Epithelial cell of proximal tubule (primary cell): ENCODE results near the gene FHIT. TPM values are rescaled to one million over a fixed set of nuclear protein-coding genes. Genes with fewer than 3 reads are reported as not detected.

Experiments used
- DNase-seq: peaks from one replicate; pipeline ENCODE4 v3.0.0-alpha.2; 2011; ENCODE audit warnings: low read depth
- H3K4me3 ChIP-seq: 2 replicates; pipeline ENCODE4 v1.5.1; 2011; ENCODE audit warnings: low read depth, mild to moderate bottlenecking, low read length
- CTCF ChIP-seq: conservative IDR thresholded peaks from 2 replicates; pipeline ENCODE4 v1.5.1; 2012; ENCODE audit warnings: low read depth, mild to moderate bottlenecking, low read length
- total RNA-seq: library from RNA; depleted of rRNA; stranded (reverse); fragments of >200 nt; gene quantifications from 2 replicates; pipeline ENCODE4 v1.2.3, GENCODE V29; 2015

Gene FHIT
- total RNA-seq, 1 donor from 2014 or later: 3.7 TPM

- no peak for TF ChIP-seq CTCF
- no peak for DNase-seq
- H3K4me3 ChIP-seq: no peak overlapping the region
These were observed 1397.1 kb downstream of the FHIT start for GRCh38 chr3:59854061-59854709.

GRCh38 chr3:59850417-59850816 lies 1400.8 kb downstream of the FHIT start:
- TF ChIP-seq CTCF: no peak
- H3K4me3 ChIP-seq: no peak overlapping the region
- no peak for DNase-seq

GRCh38 chr3:59845386-59845785 lies 1405.9 kb downstream of the FHIT start:
- no peak for DNase-seq
- no peak overlapping the region for H3K4me3 ChIP-seq
- TF ChIP-seq CTCF: no peak

- H3K4me3 ChIP-seq: no peak overlapping the region
- no peak for DNase-seq
- no peak for TF ChIP-seq CTCF
These were observed 1407.4 kb downstream of the FHIT start for GRCh38 chr3:59843821-59844220.

- TF ChIP-seq CTCF: no peak
- H3K4me3 ChIP-seq: no peak overlapping the region
- DNase-seq: no peak
These were observed 1411.3 kb downstream of the FHIT start for GRCh38 chr3:59839810-59840515.

- H3K4me3 ChIP-seq: no peak overlapping the region
- no peak for DNase-seq
- TF ChIP-seq CTCF: no peak
These were observed 1412.0 kb downstream of the FHIT start for GRCh38 chr3:59839283-59839682.

- H3K4me3 ChIP-seq: no peak overlapping the region
- DNase-seq: no peak
- no peak for TF ChIP-seq CTCF
These were observed 1414.7 kb downstream of the FHIT start for GRCh38 chr3:59836531-59836930.
